Subcutaneous adipose tissue (tissue), 4 donors: Measurements from ENCODE around the gene PCBP4. TPM values are rescaled to one million over a fixed set of nuclear protein-coding genes. Genes with fewer than 3 reads are reported as not detected.

ENCODE experiments used
- CTCF ChIP-seq: fragments of 450-650 bp; IDR thresholded peaks from one replicate; pipeline ENCODE4 v1.5.1; 2016; ENCODE audit warnings: low read depth, mild to moderate bottlenecking, control low read depth, antibody characterized with exemption, moderate library complexity
- total RNA-seq, 4 donors: library from RNA; depleted of rRNA; stranded (reverse); fragments of >200 nt; gene quantifications; one replicate each; pipeline ENCODE4 v1.1.0, GENCODE V29; 2016

The PCBP4 gene
- total RNA-seq, 4 donors from 2014 or later: 10.8 to 39.9 (median 19.0) TPM

GRCh38 chr3:51983578-51984268 lies 16.5 kb upstream of the PCBP4 start:
- TF ChIP-seq CTCF: no peak

- no peak for TF ChIP-seq CTCF
These were observed 15.8 kb upstream of the PCBP4 start, which contains the start of gene ACY1 for GRCh38 chr3:51982838-51983577. Gene ACY1, plus strand, starts transcription at chr3:51983535. Its CDS starts 530 bp downstream, at chr3:51984065.

GRCh38 chr3:51982352-51982837 lies 15.1 kb upstream of the PCBP4 start:
- no peak for TF ChIP-seq CTCF

- no peak for TF ChIP-seq CTCF
These were observed 13.0 kb upstream of the PCBP4 start for GRCh38 chr3:51980253-51980652.

GRCh38 chr3:51978143-51978502 lies 10.9 kb upstream of the PCBP4 start:
- TF ChIP-seq CTCF: no peak

GRCh38 chr3:51977446-51978142 lies 10.3 kb upstream of the PCBP4 start:
- no peak for TF ChIP-seq CTCF

GRCh38 chr3:51975852-51976549 lies 8.7 kb upstream of the PCBP4 start:
- TF ChIP-seq CTCF: no peak
